Sigmoid colon (tissue), 4 donors: ENCODE measurements around the gene TTC27.

ENCODE experiments used
- POLR2A ChIP-seq, 2 donors: fragments of 450-650 bp; IDR thresholded peaks; one replicate each; pipeline ENCODE4 v1.6.1; 2016; ENCODE audit warnings: antibody characterized with exemption in 2 of 2, mild to moderate bottlenecking in 2 of 2, moderate library complexity in 2 of 2
- POLR2AphosphoS5 ChIP-seq, 4 donors: sonication (generic); formaldehyde crosslinking; IDR thresholded peaks; one replicate each; pipeline ENCODE4 v1.6.1; 2017; ENCODE audit warnings: antibody characterized with exemption in 4 of 4
- TF ChIP-seq, protein P1 (sequence below), 4 experiments: fragments of 450-650 bp in 3 of 4; fragments of 200-600 bp in 1 of 4; IDR thresholded peaks; one replicate each; pipeline ENCODE4 v1.5.1; 2016 to 2019; ENCODE audit warnings: antibody characterized with exemption in 4 of 4, mild to moderate bottlenecking in 3 of 4, moderate library complexity in 2 of 4

DNA sequence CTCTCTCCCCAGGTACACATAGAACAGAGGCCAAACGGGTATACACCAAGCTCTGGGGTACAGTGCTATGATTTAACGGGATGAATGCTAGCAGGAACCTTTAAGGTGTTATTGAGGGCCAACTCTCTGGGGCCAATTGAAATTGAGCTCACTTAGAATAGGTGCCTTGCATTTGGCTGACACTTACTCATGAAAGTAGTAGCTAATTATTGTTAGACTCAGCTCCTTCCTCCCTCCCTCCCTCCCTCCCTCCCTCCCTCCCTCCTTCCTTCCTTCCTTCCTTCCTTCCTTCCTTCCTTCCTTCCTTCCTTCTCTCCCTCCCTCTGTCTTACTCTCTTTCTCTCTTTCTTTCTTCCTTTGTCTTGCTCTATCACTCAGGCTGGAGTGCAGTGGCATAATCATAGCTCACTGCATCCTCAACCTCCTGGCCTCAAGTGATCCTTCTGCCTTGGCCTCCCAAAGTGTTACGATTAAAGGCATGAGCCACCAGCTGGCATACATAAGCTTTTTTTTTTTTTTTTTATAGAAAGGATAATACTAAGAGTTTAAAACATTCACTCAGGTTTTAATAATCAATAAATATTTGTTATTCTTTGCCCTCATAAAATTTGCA lies 95.7 kb downstream of the TTC27 start:
- TF ChIP-seq POLR2A (IDR thresholded peaks at IDR 0.05), result no peak
- TF ChIP-seq, protein P1, sequence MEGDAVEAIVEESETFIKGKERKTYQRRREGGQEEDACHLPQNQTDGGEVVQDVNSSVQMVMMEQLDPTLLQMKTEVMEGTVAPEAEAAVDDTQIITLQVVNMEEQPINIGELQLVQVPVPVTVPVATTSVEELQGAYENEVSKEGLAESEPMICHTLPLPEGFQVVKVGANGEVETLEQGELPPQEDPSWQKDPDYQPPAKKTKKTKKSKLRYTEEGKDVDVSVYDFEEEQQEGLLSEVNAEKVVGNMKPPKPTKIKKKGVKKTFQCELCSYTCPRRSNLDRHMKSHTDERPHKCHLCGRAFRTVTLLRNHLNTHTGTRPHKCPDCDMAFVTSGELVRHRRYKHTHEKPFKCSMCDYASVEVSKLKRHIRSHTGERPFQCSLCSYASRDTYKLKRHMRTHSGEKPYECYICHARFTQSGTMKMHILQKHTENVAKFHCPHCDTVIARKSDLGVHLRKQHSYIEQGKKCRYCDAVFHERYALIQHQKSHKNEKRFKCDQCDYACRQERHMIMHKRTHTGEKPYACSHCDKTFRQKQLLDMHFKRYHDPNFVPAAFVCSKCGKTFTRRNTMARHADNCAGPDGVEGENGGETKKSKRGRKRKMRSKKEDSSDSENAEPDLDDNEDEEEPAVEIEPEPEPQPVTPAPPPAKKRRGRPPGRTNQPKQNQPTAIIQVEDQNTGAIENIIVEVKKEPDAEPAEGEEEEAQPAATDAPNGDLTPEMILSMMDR (IDR thresholded peaks at IDR 0.05), result no peak
- TF ChIP-seq POLR2AphosphoS5 (IDR thresholded peaks at IDR 0.05), result no peak
